ENCODE results near the gene LACTBL1.
"Not testable (repeated sequence)": the region's sequence is repeated elsewhere in the genome, so short reads cannot be mapped to it uniquely, and the experiment has no call there.

Gene LACTBL1

DNA sequence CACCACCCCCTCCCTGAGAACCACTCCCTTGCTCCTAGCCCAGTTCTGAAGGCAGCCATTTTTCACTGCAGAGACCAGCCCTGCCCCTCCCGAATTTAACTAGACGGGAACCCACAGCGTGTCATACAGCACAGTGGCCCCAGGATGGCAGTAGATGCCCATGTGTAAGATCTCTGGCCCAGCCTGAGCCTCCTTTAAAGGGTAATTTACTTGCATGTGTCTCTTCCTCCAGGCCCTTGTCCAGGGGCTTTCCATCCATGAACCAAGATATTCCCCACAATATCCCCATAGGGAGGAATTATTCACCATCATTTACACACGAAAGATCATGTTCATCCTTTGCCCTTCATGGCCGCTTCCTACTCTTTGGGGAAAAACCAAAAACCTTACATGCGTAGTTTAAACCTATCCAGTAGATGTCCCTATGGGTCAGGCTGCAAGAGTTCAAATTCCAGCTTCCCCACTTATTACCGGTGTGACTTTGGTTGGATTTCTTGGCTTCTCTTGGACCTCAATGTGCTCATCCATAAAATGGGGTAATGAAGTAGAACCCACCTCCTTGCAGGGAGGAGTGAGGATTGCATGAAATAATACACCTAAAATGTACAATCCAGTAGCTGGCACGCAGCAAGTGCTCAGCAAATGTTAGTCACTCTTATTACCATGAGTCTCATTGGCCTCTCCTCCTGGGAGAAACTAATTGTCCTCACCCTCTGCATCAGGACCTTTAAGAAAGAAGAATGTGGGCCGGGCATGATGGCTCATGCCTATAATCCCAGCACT, 4.0 kb upstream of the LACTBL1 start:
- DNase-seq (ENCODE audit: low read depth) = peak; percentile 34

DNA sequence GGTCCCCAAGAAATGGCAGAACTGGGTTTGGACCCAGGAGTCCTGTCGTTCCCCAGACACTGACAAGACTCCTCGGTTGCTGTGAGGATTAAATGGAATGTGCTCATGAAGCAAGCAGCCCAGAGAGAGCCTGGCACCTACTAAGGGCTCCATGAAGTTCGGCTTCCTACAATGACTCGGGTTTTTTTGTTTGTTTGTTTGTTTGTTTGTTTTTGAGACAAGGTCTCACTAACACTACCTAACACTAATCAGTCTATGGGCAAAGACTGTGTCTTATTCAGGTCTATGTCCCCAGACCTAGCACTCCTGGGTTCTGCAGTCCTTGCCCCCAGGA, 3.4 kb upstream of the LACTBL1 start:
- DNase-seq (ENCODE audit: low read depth) = no peak

DNA sequence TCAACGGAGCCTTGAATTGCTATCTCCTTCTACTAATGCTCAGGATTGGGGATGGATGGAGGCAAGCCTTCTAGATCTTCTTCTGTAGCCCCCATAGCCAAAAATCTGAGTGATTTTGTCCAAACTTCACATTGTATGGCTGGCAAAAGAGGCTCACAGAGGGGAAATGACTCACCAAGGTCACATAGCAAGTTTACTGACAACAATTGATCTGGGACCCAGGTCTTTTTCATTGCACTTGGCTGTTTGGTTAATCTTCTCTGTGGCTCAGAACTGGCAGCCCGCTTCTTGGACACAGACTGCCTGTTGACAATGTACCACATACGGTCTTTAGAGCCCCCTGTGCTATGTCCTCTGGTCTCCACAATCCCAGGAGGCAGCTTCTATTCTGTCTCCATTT, 3.0 kb upstream of the LACTBL1 start:
- no peak for DNase-seq (ENCODE audit: low read depth)

DNA sequence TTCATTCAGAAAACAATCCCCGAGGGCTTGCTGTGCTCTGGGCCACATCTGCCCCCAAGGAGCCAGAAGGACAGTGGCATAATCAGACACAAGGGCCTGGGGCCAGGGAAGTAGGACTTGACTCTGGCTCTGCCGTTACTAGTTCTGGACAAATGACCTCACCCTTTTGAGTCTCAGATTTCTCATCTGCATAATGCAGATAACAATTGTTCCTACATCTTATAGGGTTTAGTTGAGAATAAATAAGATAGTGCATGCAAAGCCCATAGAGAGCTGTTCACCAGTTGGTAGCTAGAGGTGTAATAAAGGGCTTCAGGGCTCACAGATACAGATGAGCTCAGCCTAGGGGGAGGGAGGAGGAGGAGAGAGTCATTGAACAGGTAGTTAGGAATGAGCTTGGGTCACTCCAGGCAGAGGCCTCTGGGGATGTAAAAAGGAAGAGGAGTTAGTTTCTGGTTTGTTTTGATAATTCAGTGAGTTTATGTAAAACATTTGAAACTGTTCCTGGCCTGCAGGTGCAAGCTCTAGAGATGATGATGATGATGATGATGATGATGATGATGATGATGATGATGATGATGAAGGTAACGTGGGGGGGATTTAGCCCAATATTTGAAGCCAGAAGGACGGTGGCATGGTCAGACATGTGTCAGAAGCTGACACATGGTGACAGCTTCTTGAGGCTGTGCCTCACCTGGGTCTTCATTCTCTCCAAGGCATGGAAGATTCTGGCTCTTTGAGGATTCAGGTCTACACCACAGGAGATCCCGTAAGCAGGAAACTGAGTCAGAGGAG, 858 bp downstream of the LACTBL1 start:
- DNase-seq (ENCODE audit: low read depth) = no peak

DNA sequence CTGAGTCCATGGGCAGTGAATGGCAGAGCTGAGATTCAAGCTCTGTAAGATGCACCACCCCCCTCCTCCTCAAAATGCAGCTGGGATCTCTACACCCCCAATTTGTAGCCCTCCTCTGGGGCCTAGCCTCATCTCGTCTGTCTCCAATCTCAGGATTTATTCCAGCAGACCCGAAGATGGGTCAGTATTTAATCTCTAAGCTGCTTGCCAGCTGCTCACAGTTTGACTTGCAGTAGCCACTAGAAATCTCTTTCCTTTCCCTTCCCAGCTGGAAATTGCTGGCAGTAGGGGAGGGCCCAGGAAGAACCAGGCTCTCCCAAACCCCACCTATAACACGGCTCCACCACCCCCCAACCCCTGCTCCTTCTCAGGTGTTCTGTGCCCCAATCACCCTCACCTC, 1.5 kb downstream of the LACTBL1 start:
- DNase-seq (ENCODE audit: low read depth) = no peak

DNA sequence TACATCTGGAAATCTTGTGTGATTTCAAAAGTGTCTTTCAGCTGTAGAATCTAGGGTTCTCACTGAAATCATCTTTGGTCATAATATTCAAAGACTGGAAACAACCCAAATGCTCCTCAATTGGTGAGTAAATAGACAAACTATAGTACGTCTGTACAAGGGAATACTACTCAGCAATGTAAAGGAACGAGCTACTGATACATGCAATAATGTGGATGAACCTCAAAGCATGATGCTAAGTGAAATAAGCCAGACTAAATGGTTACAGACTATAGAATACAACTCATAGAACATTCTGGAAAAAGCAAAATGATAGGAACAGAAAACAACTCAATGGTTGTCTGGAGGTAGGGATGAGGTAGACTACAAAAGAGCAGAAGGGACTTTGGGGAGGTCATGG, 2.6 kb downstream of the LACTBL1 start:
- DNase-seq (ENCODE audit: low read depth) = no peak

DNA sequence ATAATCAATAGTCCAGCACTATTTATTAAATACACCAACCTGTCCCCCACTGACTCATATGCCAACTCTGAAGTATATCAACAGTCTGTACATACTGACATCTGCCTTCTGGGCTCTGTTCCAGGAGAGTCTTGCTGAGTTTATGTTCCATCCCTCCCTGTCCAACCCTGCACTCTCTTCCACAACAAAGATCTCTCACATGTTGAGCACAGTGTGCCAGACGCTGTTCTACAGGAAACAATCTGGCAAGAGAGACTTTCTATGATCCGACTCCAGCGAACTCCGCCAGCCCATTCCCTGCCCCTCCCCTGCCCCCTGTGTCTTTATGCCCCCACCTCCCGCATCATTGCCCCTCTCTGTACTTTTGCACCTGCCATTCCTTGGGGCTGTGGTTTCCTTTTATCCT, 3.4 kb downstream of the LACTBL1 start:
- DNase-seq (ENCODE audit: low read depth) = no peak

DNA sequence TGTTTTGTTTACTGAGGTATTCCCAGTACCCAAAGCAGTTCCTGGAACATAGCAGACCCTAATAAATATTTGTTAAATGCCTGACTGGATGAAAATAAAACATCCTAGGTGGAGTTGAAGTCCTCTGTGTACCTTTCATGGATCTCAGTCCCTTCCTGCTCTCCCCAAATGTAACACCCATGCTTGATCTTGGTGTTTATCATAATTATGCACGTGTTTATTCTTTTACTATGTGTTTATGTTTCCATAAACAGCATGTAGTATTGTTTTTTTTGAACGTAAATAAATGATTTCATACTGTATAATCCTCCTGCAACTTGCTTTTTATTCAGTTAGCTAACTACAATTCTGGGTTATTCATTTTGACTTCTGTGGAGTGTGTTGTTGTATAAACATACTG, 4.8 kb downstream of the LACTBL1 start:
- no peak for DNase-seq (ENCODE audit: low read depth)

DNA sequence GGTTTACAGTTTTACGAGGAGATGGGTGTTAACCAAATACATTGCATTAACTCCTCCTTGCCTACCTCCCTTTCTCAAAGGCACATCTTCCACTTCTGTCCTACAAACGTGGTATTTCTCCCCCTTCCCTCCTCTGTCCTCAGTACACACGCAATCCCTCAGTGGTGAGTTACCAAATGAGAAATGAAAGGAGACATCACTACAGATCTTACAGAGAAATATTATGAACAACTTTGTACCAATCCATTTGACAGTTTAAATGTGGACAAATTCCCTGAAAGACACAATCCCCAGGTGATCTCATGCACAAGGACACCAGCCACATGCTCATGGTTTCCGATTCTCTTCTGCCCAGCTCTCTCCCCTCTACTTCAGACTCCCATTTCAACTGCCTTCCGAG, 6.4 kb downstream of the LACTBL1 start:
- DNase-seq (ENCODE audit: low read depth) = no peak

DNA sequence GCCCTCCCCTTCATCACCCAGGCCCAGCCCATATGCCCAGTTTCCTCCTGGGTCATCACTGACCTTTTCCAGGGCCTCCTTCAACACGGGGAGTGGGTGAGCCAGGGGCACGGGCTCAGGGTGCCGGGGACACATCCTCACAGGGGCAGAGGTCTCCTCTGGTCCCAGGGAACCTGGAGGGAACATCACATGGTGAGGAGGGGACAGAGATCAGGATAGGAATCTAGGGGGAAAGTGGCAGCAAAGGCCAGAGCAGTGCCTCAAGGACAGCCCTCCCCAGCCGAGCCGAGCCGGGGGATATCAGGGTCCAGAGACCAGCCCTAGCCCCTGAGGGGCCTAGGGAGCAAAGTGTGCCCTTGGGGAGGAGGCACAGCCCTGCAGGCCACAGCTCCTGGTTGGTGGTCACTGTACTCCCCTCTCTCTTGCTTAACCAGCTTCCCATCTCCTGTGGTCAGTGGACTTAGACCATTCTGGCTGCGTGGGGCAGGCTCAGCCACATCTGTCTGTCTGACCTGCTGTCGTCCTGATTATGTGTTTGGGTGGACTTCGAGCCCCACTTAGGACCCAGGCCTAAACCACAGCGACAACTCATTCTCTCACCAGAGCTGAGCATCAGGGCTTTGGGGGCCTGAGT, 9.5 kb downstream of the LACTBL1 start:
- no peak for DNase-seq (ENCODE audit: low read depth)

DNA sequence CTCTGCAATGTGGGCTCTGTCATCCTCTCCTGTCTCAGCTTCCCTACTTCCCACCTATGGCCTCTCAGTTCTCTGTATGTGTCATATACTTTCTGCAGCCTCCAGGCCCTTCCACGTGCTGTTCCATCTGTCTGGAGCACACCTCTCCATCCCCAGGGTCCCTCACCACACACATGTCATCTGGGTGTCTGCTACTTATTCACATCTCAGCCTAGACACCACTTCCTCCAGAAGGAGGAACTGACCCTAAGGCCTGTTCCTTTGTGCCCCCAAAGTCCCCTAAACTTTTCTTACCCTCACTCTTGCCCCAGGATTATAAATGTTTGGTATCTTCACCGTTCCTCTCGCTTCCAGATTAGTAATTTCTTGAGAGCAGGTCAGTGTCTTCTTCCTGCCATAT, 10.1 kb downstream of the LACTBL1 start:
- DNase-seq (ENCODE audit: low read depth) = no peak

DNA sequence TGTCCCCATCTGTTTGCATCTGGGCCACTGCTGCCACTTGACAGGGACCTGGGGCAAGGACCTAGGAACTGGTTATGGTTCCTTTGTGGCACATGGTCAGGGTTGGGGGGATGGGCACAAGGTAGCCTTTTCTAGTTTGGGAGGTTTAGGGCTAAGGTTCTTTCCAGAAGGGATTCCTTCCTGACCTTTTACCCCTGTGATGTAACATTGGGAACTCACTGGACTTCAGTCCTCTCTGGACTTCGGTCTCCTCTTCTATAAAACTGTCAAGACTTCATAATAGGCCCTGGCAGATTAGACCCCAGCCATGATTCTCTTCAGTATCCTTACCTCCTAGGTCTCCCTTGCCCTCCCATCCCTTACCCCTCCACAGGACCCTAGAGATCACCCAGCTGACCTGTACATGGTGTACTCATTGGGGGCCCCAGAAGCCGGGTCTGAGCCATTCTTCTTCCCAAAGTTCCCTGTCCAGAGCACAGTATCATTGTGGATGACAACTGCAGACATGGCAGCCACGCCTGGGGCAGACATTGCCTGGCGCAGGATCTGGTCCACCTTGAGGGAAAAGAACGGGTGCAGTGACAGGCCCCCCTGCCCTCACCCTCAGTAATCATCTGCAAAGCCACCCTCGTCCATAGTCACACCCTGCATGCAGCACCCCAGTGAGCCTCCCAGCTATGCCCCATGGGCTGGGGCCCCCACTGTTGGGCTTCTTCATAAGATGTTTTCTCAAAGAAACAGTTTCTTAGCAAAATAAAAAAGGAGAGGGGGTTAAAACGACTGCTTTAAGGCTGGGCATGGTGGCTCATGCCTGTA, 12.9 kb downstream of the LACTBL1 start:
- no peak for DNase-seq (ENCODE audit: low read depth)

DNA sequence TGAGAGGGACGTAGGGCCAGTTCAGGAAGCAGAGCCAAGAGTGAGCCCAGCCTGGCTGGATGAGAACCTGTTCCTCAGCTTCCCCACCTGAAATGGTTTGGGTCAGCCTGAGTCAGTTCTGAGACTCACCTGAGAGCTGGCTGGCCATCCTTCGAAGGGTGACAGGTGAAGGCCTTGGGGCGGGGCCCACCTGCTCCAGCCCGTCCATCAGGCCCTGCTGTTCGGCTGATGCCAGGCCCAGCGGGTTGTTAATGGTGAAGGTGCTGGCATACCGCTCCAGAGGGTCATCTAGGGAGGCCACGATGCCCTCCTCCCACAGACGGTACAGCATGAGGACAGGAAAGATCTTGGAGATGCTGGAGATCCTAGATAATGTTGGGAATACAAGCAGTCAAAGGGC, 14.1 kb downstream of the LACTBL1 start:
- no peak for DNase-seq (ENCODE audit: low read depth)

DNA sequence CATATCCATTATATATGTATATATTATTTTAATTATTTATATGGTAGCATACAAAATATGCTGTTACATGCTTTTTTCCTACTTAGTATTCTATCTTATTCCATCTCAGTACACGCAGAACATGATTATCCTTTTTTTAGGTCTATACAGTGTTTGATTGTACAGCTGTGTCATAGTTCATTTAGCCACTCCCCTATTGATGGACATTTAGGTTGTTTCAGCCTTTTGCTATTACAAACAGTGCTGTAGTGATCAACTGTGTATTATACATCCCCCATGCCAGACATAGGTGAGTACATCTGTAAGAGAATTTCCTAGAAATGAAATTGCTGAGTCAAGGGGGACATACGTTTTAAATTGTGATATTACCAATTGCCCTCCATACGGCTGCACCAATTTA, 15.6 kb downstream of the LACTBL1 start:
- no peak for DNase-seq (ENCODE audit: low read depth)

DNA sequence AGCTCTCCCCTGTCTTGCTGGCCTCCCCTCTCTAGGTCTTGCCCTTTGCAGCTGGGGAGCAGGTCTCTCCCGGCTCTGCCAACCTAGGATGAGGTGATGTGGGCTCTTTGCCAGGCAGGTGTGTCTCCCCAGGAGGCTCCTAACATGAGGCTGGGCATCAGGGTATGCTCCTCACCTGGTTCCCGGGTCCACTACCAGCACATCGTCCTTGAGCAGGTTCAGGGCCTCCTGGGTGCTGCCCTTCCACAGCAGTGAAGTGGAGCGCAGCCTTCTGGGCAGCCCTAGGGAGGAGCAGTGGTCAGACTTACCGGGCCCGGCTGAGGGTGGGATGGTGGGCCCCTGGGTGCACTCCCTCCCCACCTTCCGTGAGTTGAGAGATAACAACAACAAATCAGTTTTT, 17.5 kb downstream of the LACTBL1 start:
- no peak for DNase-seq (ENCODE audit: low read depth)

DNA sequence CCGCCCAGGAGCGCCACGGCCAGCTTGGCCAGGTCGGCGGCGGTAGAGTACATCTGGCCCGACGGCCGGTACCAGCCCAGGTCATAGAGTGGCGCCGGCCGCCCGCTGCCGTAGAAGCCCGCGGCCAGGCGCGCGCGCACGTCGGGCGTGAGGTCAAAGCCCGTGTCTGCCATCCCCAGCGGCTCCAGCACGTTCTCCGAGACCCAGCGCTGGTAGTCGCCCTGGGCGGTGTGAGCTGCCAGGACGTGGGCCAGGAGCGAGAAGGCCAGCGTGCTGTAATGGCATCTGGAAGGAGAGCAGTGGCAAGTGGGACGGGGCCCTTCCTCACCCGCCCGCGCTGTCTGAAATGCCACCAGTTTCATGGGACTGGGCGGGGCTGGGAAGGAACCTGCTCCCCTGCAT, 18.9 kb downstream of the LACTBL1 start:
- no peak for DNase-seq (ENCODE audit: low read depth)

DNA sequence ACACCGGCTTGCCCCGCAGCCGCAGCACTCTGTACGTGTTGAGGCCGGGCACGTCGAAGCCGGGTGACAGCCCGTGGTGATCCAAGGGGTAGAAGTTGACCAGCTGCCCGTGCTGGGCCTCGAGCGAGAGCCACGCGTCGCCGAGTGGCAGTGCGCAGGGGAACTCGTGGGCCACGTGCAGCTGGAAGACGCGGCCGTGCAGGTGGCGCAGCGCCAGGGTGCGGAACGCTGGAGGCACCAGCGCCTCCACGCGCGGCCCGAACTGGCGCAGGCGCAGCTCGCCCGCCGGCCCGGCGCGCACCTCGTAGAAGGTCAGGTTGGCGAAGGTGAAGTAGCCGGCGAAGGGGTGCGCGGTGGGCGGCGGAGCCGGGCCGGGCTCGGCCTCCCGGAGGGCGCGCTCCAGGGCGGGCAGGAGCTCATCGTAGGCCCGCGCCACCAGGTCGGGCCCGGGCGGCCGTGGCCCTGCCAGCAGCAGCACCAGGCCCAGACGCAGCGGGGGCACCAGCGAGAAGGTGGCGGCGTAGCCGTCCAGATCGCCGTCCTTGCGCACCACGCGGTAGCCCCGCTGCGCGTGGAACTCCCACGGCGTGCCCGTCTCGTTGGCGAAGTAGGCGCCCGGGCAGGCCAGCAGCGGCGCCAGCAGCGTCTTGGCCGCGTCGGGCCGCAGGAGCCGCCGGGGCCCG, 19.5 kb downstream of the LACTBL1 start:
- no peak for DNase-seq (ENCODE audit: low read depth)

DNA sequence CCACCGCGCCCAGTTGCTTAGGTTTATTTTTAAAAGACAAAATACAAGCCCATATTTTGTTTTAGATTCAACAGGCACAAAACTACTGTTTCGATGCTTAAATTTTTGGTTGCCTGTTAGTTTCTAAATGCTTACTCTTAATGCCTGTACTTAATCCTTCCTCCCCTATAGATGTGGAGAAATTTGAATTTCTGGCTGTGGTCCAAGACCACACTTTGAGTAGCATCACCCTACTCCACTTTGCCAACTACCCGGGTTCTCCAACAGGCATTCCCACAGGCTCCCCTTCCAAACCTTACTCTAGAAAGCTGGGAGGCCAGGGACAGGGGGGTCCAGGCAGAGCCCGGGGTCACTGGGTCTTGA, 20.0 kb downstream of the LACTBL1 start:
- no peak for DNase-seq (ENCODE audit: low read depth)

DNA sequence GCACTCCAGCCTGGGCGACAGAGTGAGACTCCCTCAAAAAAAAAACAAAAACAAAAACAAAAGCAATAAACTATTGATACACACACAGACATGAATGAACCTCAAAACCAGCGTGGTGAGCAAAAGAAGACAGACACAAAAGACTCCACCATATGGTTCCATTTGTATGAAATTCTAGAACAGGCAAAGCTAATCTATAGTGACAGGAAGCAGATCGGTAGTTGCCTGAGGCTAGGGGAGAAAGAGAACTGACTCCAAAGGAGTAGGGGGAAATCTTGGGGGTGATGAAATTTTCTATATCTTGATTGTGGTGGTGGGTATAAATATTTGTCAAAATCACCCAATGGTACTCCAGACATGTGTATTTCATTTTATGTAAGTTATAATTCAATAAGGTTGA, 20.9 kb downstream of the LACTBL1 start:
- no peak for DNase-seq (ENCODE audit: low read depth)

DNA sequence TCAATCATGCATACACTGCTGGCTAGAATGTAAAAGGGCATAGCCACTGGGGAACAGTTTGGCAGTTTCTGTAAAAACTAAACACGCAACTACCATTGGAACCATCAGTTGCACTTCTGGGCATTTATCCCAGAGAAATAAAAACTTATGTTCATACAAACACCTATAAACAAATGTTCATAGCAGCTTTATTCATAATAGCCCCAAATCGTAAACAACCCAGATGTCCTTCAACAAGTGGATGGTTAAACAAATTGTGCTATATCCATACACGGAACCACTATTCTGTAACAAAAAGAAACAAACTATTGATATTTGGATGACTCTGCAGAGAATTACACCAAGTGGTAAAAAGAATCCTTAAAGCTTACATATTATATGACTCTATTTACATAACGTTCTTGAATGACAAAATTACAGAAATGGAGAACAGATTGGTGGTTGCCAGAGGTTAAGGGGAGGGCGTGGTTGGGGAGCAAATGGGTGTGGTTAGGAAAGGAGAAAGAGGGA, 22.8 kb downstream of the LACTBL1 start:
- DNase-seq (ENCODE audit: low read depth) = no peak

DNA sequence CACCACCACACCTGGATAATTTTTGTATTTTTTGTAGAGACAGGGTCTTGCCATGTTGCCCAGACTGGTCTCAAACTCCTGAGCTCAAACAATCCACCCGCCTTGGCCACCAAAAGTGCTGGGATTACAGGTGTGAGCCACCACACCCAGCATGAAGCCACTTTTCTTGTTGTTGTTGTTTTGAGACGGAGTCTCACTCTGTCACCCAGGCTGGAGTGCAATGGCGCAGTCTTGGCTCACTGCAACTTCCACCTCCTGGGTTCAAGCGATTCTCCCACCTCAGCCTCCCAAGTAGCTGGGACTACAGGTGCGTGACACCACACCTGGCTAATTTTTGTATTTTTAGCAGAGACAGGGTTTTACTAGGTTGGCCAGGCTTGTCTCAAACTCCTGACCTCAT, 27.5 kb downstream of the LACTBL1 start:
- DNase-seq (ENCODE audit: low read depth) = not testable (repeated sequence)

Measured in T follicular helper cell (primary cell).